Measurements from ENCODE around the gene HSD11B2. TPM values are rescaled to one million over a fixed set of nuclear protein-coding genes. Genes with fewer than 3 reads are reported as not detected.

The HSD11B2 gene
- total and polyA plus RNA-seq, 10 of the 15 experiments (the other 5 are each of a cell fraction or from before 2014, with no cell fraction given), result 0.09 to 0.34 (median 0.21) TPM; not detected in 2

DNA sequence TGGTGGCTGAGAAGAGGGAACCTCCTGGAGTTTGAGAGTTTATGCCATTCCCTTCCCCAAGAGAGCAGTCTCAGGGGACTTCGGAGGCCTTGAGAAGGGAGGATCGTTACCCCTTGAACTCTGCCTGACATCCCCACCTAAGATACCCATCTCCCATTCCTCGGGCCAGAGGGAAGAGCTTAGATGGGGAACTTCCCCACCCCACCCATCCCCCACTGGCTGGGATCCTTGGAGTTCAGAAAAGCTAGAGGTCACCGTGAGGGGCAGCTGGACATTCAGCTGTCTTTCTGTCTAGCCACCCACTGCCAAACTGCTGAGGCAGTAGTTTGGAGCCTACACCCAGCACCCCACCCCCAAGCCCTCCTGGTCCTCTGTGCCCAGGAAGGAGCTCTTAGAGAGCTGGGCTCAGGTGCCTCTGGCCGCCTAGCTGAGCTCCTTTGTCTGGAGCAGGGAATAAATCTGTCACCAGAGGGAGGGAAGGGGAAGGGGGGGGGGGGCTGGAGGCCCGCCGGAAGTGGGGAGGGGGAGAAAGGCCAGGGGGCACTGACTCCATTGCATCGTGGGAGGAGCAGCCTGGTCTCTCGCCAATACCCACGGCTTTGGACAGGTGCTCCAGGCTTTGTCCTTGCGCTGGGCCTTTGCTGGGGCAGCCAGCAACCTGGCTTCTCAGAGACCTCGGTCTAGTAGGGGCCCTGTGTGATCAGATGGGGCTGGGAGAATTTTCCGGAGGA lies 1.0 kb downstream of the HSD11B2 start:
- FAIRE-seq, result no peak
- Histone ChIP-seq H3K27ac (ENCODE audit: control insufficient read depth, insufficient read depth) (no peak overlapping the region), H2AFZ (ENCODE audit: control insufficient read depth, low read depth, low read length) (no peak overlapping the region), H3K79me2 (ENCODE audit: control insufficient read depth, insufficient read depth, low read length) (no peaks in the 10 kb centered on the region), H3K4me2 (ENCODE audit: control insufficient read depth, insufficient read depth) (no peak overlapping the region), H3K4me1 (ENCODE audit: control insufficient read depth, insufficient read depth, low read length) (peaks cover 15% of the 10 kb centered on the region), H3K4me3 (no peak overlapping the region), H3K9ac (ENCODE audit: control insufficient read depth, insufficient read depth, low read length) (no peak overlapping the region), H3K9me3 (replicated peaks; ENCODE audit: control insufficient read depth, insufficient read depth, low read length) (no peaks in the 10 kb centered on the region), H3K27me3 (replicated peaks in 1 of 2; ENCODE audit: control insufficient read depth in 2 of 2, insufficient read depth in 2 of 2, low read length in 1 of 2) (peaks cover 11 to 14% of the 10 kb centered on the region in 2 experiments), H4K20me1 (ENCODE audit: control insufficient read depth, insufficient read depth) (no peaks in the 10 kb centered on the region), H3K36me3 (ENCODE audit: control insufficient read depth in 2 of 2, insufficient read depth in 2 of 2, low read length in 1 of 2) (no peaks in the 10 kb centered on the region; a peak in 1 of 4 replicates)
- intact Hi-C loops (cut with micrococcal nuclease; ENCODE audit: unreplicated experiment), result no loop called here
- 76% methylated on average over 10 of the region's 13 CpGs for WGBS (ENCODE audit: insufficient coverage, insufficient replicate concordance, low lambda C conversion rate, missing lambda C conversion rate)
- in situ Hi-C loops (cut with MboI), result no loop called here
- ChIA-PET RAD21 (ENCODE audit: unreplicated experiment) (no interaction called here), POLR2A (no interaction called here), CTCF (interaction anchor here (0.9 kb wide), 1 partner anchor 16 kb away, joined by 3 read pairs; no protein-coding TSS in a partner anchor), SMC1A (ENCODE audit: uncharacterized antibody, unreplicated experiment) (no interaction called here)
- TF ChIP-seq, protein P1, sequence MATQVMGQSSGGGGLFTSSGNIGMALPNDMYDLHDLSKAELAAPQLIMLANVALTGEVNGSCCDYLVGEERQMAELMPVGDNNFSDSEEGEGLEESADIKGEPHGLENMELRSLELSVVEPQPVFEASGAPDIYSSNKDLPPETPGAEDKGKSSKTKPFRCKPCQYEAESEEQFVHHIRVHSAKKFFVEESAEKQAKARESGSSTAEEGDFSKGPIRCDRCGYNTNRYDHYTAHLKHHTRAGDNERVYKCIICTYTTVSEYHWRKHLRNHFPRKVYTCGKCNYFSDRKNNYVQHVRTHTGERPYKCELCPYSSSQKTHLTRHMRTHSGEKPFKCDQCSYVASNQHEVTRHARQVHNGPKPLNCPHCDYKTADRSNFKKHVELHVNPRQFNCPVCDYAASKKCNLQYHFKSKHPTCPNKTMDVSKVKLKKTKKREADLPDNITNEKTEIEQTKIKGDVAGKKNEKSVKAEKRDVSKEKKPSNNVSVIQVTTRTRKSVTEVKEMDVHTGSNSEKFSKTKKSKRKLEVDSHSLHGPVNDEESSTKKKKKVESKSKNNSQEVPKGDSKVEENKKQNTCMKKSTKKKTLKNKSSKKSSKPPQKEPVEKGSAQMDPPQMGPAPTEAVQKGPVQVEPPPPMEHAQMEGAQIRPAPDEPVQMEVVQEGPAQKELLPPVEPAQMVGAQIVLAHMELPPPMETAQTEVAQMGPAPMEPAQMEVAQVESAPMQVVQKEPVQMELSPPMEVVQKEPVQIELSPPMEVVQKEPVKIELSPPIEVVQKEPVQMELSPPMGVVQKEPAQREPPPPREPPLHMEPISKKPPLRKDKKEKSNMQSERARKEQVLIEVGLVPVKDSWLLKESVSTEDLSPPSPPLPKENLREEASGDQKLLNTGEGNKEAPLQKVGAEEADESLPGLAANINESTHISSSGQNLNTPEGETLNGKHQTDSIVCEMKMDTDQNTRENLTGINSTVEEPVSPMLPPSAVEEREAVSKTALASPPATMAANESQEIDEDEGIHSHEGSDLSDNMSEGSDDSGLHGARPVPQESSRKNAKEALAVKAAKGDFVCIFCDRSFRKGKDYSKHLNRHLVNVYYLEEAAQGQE (IDR thresholded peaks at IDR 0.05; ENCODE audit: low read depth, low read length), result no peak
- TF ChIP-seq, protein P2, sequence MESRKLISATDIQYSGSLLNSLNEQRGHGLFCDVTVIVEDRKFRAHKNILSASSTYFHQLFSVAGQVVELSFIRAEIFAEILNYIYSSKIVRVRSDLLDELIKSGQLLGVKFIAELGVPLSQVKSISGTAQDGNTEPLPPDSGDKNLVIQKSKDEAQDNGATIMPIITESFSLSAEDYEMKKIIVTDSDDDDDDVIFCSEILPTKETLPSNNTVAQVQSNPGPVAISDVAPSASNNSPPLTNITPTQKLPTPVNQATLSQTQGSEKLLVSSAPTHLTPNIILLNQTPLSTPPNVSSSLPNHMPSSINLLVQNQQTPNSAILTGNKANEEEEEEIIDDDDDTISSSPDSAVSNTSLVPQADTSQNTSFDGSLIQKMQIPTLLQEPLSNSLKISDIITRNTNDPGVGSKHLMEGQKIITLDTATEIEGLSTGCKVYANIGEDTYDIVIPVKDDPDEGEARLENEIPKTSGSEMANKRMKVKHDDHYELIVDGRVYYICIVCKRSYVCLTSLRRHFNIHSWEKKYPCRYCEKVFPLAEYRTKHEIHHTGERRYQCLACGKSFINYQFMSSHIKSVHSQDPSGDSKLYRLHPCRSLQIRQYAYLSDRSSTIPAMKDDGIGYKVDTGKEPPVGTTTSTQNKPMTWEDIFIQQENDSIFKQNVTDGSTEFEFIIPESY (IDR thresholded peaks at IDR 0.05), result no peak
- TF ChIP-seq CREB1 (IDR thresholded peaks at IDR 0.05; ENCODE audit: low read depth) (no peak), TAF1 (IDR thresholded peaks at IDR 0.05; ENCODE audit: borderline replicate concordance, low read depth, low read length) (no peak)
- no peak for DNase-seq (ENCODE audit: low read depth, low spot score)
- ATAC-seq, result no peak
- no TSS peak for BruUV-seq (replicated peaks)
